ENCODE data around the gene CDH13. TPM values are rescaled to one million over a fixed set of nuclear protein-coding genes. Genes with fewer than 3 reads are reported as not detected.

CDH13 gene
- polyA plus RNA-seq, 10 donors, result 32.5 to 56.9 (median 47.0) TPM

DNA sequence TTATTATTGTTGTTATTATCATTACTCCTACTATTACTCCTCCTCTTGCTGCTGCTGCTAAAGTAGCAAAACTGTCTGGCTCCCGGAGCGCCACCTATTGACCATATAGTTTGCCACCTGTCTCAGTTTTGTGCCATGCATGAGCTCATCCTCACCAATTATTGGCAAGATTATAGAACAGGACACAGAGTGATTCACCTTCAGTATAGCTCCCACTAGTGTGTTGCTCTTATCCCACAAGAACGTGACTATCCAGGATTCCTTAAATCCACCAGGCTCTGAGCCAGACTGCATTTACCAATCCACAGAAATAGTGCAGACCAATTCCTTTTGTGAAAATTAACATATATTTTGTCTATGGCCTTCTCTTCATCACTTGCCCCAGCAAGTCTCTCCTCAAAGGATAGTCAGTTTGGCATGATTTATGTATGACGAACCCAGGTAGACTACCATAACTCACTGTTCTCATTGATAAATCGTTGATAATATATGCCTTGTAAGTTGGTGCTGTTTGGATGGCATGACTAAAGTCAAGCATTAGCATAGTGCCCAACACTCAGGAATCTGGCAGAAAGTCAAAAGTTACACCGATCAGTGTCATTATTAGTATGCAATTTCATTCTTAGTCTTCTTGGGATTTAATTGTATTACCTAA, 775.5 kb downstream of the CDH13 start:
- peak in 1 of 3 donors; percentile 9 for DNase-seq

DNA sequence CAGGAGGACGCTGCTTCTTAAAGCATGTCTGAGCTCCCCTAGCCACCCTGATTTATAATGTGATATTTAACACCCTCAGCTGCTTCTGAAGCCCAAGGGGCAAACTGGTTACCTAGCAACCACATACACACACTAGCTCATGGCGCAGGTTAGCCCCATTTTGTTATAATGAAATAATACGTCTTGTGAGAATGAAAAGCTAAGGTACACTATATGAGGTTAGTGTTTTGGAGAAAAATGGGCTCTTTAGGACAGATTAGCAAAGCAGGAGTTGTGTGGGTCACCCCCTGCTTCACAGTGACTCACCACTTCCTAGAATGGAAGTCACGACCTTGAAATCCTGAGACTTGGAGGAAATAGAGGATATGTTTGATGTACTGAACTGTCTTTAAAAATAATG, 776.2 kb downstream of the CDH13 start:
- peak; percentile 2 to 24 (median 4) for DNase-seq

GRCh38 chr16:83403761-83404160, 777.0 kb downstream of the CDH13 start:
- DNase-seq, result peak in 1 of 3 donors; percentile 77

GRCh38 chr16:83404261-83404660, 777.5 kb downstream of the CDH13 start:
- no peak for DNase-seq

- DNase-seq, result no peak
These were observed 781.2 kb downstream of the CDH13 start for GRCh38 chr16:83407928-83408327.

DNA sequence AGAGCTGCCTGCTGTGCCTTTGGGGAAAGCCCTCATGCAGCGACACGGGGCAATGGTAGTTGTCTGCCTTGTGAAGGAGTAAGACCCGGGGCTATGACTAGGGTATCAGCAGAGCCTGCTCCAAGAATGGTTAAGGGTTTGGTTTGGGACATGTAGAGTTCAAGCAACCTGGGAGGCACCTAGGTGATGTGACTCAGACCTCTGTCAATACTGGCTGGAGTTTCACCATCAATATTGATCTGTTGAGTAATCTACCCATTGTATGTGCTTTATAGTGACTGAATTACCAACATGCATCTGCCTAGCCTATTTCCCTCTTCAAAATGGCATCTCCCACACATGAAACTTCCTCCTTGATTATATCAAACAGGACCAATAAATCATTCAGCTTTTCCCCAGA, 782.6 kb downstream of the CDH13 start:
- no peak for DNase-seq

DNA sequence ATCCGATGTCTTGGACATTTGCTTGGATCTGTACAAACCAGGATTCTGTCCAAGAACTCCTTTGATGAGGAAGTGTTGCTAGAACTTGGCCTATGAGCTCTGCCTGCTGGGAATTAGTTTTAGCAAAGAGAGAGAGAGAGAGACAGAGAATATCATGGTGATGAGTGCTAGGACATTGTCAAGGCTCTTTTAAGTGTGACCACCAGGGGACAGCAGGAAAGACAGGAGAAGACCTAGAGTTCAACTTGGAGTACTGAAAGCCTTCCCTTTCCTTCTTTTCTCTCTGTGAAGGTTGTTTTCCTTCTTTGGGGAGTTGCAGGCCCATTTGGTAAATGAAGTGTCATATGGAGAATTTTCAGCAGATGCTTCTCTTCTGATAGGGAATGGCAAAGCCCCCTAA, 791.8 kb downstream of the CDH13 start:
- DNase-seq, result no peak

- DNase-seq, result peak; percentile 30 to 54 (median 34)
These were observed 793.5 kb downstream of the CDH13 start for GRCh38 chr16:83420206-83420760.

DNA sequence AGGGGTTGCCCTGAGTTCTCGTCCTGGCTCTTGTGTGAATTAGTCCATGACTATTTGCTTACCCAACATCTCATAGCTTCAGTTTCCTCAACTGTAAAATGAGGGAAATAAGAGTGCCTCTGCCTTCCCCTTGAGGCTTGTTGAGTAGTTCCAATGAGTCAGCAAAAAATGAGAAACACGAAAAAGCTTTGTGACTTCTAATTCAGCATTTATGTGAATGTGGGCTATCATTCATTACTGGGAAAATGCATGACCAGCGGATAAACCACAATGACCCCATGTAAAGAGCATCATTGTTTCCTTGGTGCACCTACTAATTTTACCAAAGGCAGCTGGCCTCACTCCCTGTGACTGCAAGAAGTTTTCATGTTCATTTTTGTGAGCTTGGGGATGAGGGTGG, 806.4 kb downstream of the CDH13 start:
- DNase-seq, result no peak

GRCh38 chr16:83437036-83437435, 810.3 kb downstream of the CDH13 start:
- no peak for DNase-seq

DNA sequence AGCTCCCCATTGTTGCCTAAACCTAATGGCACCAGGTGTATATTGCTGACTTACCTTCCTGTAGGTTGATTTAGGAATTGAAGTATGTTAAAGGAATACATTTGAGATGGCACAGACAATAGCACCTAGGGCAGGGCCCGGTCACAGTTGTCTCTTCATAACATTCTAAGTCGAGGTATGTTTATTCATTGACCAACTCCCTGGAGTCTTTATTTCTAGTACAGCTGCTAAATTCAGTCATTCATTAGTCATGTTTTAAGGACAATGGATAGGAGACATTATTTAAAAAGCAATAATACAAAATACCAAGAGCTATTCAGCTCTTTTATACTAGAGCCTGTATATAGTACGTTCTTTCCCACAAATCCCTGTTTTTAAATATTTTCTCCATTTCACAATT, 811.6 kb downstream of the CDH13 start:
- DNase-seq, result no peak

- no peak for DNase-seq
These were observed 812.6 kb downstream of the CDH13 start for GRCh38 chr16:83439412-83439811.

GRCh38 chr16:83441517-83441916, 814.7 kb downstream of the CDH13 start:
- DNase-seq, result no peak

GRCh38 chr16:83443972-83444371, 817.2 kb downstream of the CDH13 start:
- DNase-seq, result no peak

GRCh38 chr16:83447560-83447959, 820.8 kb downstream of the CDH13 start:
- no peak for DNase-seq

- DNase-seq, result no peak
These were observed 823.1 kb downstream of the CDH13 start for GRCh38 chr16:83449861-83450260.

GRCh38 chr16:83453977-83454376, 827.2 kb downstream of the CDH13 start:
- DNase-seq, result no peak

DNA sequence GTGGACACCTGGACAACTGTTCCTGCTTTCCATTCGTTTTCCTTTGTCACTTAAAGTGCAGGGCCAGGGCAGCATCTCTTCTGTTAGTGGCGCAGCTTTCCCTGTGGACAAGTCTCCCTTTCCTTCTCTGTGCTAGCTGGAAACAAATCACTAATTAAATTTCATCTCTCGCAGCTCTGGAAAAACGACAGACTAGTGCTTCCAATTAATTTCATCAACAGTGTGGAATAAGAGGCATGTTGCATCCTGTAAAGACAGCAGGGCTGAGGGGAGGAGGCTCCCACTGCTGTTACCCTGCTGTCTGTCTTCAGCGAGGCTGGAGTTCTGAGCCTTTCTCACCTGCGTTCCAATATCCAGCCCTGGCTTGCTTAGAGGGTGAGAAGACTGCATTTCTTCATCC, 828.9 kb downstream of the CDH13 start:
- DNase-seq, result no peak

DNA sequence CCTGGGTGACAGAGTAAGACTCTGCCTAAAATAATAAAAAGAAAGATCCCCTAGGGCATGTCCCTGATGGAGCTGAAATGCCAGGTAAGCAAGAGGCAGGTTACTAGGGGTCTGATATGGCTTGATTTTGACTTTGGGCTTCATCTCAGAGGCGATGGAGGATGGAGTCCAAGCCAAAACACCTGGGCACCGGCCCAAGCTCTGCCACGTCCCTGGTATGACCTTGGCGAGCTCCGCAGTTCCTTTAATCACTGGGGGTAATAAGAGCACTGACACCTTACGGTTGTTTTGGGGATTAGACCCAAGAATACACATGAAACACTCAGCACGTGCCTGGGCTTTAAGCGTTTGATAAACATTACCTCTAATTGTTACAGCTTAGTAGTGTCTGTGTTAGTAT, 830.2 kb downstream of the CDH13 start:
- DNase-seq, result no peak

- peak in 1 of 3 donors; percentile 50 for DNase-seq
These were observed 831.8 kb downstream of the CDH13 start for GRCh38 chr16:83458612-83459011.

GRCh38 chr16:83464991-83465390, 838.2 kb downstream of the CDH13 start:
- DNase-seq, result no peak

DNA sequence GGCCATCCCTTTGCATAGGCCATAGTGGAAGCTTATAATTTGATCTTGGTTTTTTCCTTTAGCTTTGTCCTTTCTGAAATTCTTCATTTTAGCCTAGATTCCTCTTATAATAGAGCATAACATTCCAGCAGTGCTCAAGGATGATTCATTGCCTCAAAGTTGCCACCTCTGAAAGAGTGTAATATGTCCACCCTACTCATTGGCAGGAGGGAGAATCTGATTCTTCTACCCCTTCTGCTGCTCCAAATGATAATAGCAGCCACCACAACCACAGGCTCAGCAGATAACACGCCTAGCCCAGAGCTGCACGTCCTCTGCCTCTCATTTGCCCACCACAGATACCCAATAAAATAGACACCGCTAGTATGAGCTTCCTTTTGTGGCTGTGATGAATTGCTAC, 843.6 kb downstream of the CDH13 start:
- peak in 1 of 3 donors; percentile 22 for DNase-seq

DNA sequence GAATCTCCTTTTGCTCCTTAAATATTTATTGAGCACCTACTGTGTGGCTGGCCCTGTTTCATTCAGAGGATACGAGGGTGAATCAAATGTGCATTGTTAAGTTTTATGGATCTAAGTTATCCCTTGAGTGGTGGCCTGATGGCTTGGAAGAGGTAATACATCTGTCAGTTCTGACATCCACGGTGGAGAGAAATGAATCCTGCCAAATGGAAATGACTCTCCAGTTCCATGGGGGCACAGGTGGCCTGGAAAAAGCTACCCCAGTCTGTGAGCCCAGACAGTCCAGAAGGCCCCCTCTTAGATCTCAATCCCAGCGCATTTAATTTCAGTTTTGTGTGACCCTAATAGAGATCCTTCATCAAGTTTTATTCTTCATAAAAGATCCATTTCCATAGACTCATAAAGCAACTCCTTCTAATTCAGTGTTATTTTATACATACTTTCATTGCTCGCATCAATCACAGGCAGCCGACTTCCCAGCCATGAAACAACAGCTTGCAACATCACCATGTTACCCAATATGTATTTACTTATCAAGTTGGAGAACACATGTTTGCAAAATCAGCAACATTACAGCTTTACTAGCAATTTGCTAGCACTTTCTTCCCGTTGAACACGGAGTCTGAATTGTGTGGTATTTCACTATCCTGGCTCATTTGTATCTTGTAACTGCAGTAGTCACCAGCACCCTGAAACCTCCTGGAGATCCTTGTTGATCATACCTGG, 846.2 kb downstream of the CDH13 start:
- no peak for DNase-seq

All from muscle of back (tissue), 11 donors.